H9 (cell line): ENCODE data around the gene ADTRP. TPM values are rescaled to one million over a fixed set of nuclear protein-coding genes. Genes with fewer than 3 reads are reported as not detected.

Experiments
- DNase-seq: peaks from one replicate; pipeline ENCODE4 v3.0.0-alpha.2; 2017
- H2AFZ ChIP-seq: one replicate; pipeline ENCODE4 v1.6.1; 2013; ENCODE audit warnings: mild to moderate bottlenecking, low read length, control low read depth, moderate library complexity
- H2AK5ac ChIP-seq: 2 replicates; pipeline ENCODE4 v1.6.1; 2013; ENCODE audit warnings: low read length, control low read depth, mixed read lengths; ENCODE audit not compliant: insufficient read length
- H2BK120ac ChIP-seq: one replicate; pipeline ENCODE4 v1.6.1; 2013; ENCODE audit warnings: low read depth, mild to moderate bottlenecking, low read length, control low read depth, inconsistent platforms; ENCODE audit not compliant: poor library complexity, severe bottlenecking
- H2BK12ac ChIP-seq: 2 replicates; pipeline ENCODE4 v1.6.1; 2013; ENCODE audit warnings: low read length, control low read depth, mixed read lengths, low read depth; ENCODE audit not compliant: insufficient read length
- H2BK15ac ChIP-seq: 2 replicates; pipeline ENCODE4 v1.6.1; 2013; ENCODE audit warnings: low read depth, low read length, control low read depth
- H2BK20ac ChIP-seq: one replicate; pipeline ENCODE4 v1.6.1; 2013; ENCODE audit warnings: low read depth, mild to moderate bottlenecking, low read length, control low read depth, inconsistent platforms; ENCODE audit not compliant: poor library complexity, severe bottlenecking
- H2BK5ac ChIP-seq: 2 replicates; pipeline ENCODE4 v1.6.1; 2013; ENCODE audit warnings: low read length, control low read depth, mixed read lengths; ENCODE audit not compliant: insufficient read length
- H3K14ac ChIP-seq: 2 replicates; pipeline ENCODE4 v1.6.1; 2013; ENCODE audit warnings: low read length, control low read depth; ENCODE audit not compliant: insufficient read depth
- H3K18ac ChIP-seq: 2 replicates; pipeline ENCODE4 v1.6.1; 2013; ENCODE audit warnings: low read depth, mild to moderate bottlenecking, mixed read lengths, low read length, control low read depth; ENCODE audit not compliant: insufficient read length
- H3K23ac ChIP-seq: 2 replicates; pipeline ENCODE4 v1.6.1; 2013; ENCODE audit warnings: low read length, control low read depth, mixed read lengths, low read depth; ENCODE audit not compliant: insufficient read length
- H3K23me2 ChIP-seq: 2 replicates; pipeline ENCODE4 v1.6.1; 2013; ENCODE audit warnings: low read depth, mild to moderate bottlenecking, mixed read lengths, low read length, control low read depth; ENCODE audit not compliant: insufficient read length, poor library complexity, severe bottlenecking
- H3K27ac ChIP-seq: 2 replicates; pipeline ENCODE4 v1.5.1; 2013; ENCODE audit warnings: low read length, control low read depth, mixed read lengths, low read depth; ENCODE audit not compliant: insufficient read length
- H3K27me3 ChIP-seq: 2 replicates; pipeline ENCODE4 v1.6.1; 2013; ENCODE audit warnings: low read length, control low read depth, inconsistent platforms; ENCODE audit not compliant: insufficient read depth
- H3K4ac ChIP-seq: 2 replicates; pipeline ENCODE4 v1.6.1; 2013; ENCODE audit warnings: low read depth, mild to moderate bottlenecking, control low read depth, inconsistent platforms, low read length, moderate library complexity
- H3K4me1 ChIP-seq: 2 replicates; pipeline ENCODE4 v1.6.1; 2013; ENCODE audit warnings: low read length, control low read depth, inconsistent platforms; ENCODE audit not compliant: insufficient read depth
- H3K4me2 ChIP-seq: 2 replicates; pipeline ENCODE4 v1.6.1; 2013; ENCODE audit warnings: low read length, control low read depth, mixed read lengths; ENCODE audit not compliant: insufficient read length, insufficient read depth
- H3K56ac ChIP-seq: 2 replicates; pipeline ENCODE4 v1.6.1; 2013; ENCODE audit warnings: low read depth, mild to moderate bottlenecking, mixed read lengths, low read length, control low read depth; ENCODE audit not compliant: insufficient read length
- H3K79me1 ChIP-seq: 2 replicates; pipeline ENCODE4 v1.6.1; 2013; ENCODE audit warnings: low read depth, mild to moderate bottlenecking, moderate library complexity, low read length, control low read depth, inconsistent platforms; ENCODE audit not compliant: insufficient read depth, poor library complexity, severe bottlenecking
- H3K79me2 ChIP-seq: 2 replicates; pipeline ENCODE4 v1.6.1; 2013; ENCODE audit warnings: low read length, control low read depth, inconsistent platforms; ENCODE audit not compliant: insufficient read depth
- H3K9ac ChIP-seq: 2 replicates; pipeline ENCODE4 v1.6.1; 2013; ENCODE audit warnings: low read length, control low read depth, mixed read lengths; ENCODE audit not compliant: insufficient read length; ENCODE audit errors: extremely low read depth
- H3K9me3 ChIP-seq: one replicate; pipeline ENCODE4 v1.6.1; 2013; ENCODE audit warnings: low read depth, low read length, inconsistent platforms; ENCODE audit not compliant: control insufficient read depth
- H3T11ph ChIP-seq: one replicate; pipeline ENCODE4 v1.6.1; 2013; ENCODE audit warnings: mild to moderate bottlenecking, low read length, control low read depth, inconsistent platforms
- H4K20me1 ChIP-seq: one replicate; pipeline ENCODE4 v1.6.1; 2013; ENCODE audit not compliant: control insufficient read depth, insufficient read length, insufficient read depth
- H4K5ac ChIP-seq: 2 replicates; pipeline ENCODE4 v1.6.1; 2013; ENCODE audit warnings: low read depth, mild to moderate bottlenecking, mixed read lengths, low read length, control low read depth; ENCODE audit not compliant: insufficient read length
- H4K8ac ChIP-seq: replicated peaks from 2 replicates; pipeline ENCODE4 v1.6.1; 2013; ENCODE audit warnings: low read length, control low read depth, mixed read lengths, low read depth; ENCODE audit not compliant: insufficient read length
- H4K91ac ChIP-seq: 2 replicates; pipeline ENCODE4 v1.6.1; 2013; ENCODE audit warnings: low read depth, mild to moderate bottlenecking, moderate library complexity, mixed read lengths, low read length, control low read depth; ENCODE audit not compliant: insufficient read length
- H3K27ac Mint-ChIP-seq, 3 experiments: 2 replicates in 2 of 3; 3 replicates in 1 of 3; pipeline ENCODE4 v1.8.0; 2020 to 2021; ENCODE audit warnings: mixed read lengths in 3 of 3, mild to moderate bottlenecking in 1 of 3, moderate library complexity in 1 of 3
- H3K27me3 Mint-ChIP-seq: 2 replicates; pipeline ENCODE4 v1.8.0; 2021; ENCODE audit warnings: low read depth, mild to moderate bottlenecking, moderate library complexity, mixed read lengths
- H3K36me3 Mint-ChIP-seq, 3 experiments: 2 replicates in 2 of 3; 3 replicates in 1 of 3; pipeline ENCODE4 v1.8.0; 2020 to 2021; ENCODE audit warnings: low read depth in 3 of 3, mixed read lengths in 3 of 3; ENCODE audit not compliant: insufficient read depth in 1 of 3
- H3K4me1 Mint-ChIP-seq, 2 experiments: 2 replicates each; pipeline ENCODE4 v1.8.0; 2020; ENCODE audit warnings: mixed read lengths in 2 of 2
- H3K4me3 Mint-ChIP-seq, 2 experiments: 2 replicates in 1 of 2; 3 replicates in 1 of 2; pipeline ENCODE4 v1.8.0; 2020 to 2021; ENCODE audit warnings: mild to moderate bottlenecking in 2 of 2, mixed read lengths in 2 of 2, moderate library complexity in 1 of 2
- H3K9me3 Mint-ChIP-seq, 2 experiments: 2 replicates in 1 of 2; 3 replicates in 1 of 2; pipeline ENCODE4 v1.8.0; 2020; ENCODE audit warnings: mild to moderate bottlenecking in 2 of 2, mixed read lengths in 2 of 2, moderate library complexity in 1 of 2
- CTCF ChIP-seq: fragments of 200-600 bp; sonication (generic); conservative IDR thresholded peaks from 3 replicates; pipeline ENCODE4 v1.8.0; 2021; ENCODE audit warnings: antibody characterized with exemption, mild to moderate bottlenecking
- WGBS: extraction: QIAGEN DNeasy Blood & Tissue Kit; methylation state at CpG from one replicate; pipeline ENCODE4 v1.1.7; 2013; ENCODE audit warnings: missing lambda C conversion rate, low lambda C conversion rate, mixed read lengths; ENCODE audit not compliant: insufficient read length; ENCODE audit errors: extremely low coverage; 5-methylcytosine and 5-hydroxymethylcytosine counted together
- total RNA-seq: library from RNA; stranded (reverse); gene quantifications from 2 replicates; pipeline ENCODE4 v1.2.1, GENCODE V29; 2021

ADTRP gene
- total RNA-seq, 1 experiment from 2014 or later: not detected

DNA sequence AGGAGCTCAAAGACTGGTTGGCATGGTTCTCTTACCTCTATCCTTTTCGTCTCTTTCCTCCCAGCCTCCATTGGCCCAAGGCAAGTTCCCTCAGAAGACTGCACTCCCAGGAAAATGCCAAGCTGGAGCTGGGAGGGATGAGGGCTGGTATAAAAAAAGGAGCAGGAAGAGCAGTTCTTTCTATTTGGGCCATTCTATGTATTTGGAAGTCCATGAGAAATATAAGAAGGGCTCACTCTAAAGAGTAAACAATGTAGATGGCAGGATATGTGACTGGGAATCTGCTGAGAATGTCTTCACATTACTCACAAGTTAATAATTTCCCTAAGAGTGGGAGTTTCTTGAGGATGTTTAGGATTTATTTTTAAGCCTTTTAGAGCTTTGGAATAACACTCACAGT lies 36.6 kb upstream of the ADTRP start:
- Histone ChIP-seq H2BK12ac (no peak overlapping the region), H3K18ac (no peak overlapping the region), H4K8ac (no peak overlapping the region), H3K27me3 (no peaks in the 10 kb centered on the region), H2AK5ac (no peak overlapping the region), H2BK5ac (no peak overlapping the region), H4K91ac (no peak overlapping the region), H3K23ac (no peak overlapping the region), H3K4ac (no peak overlapping the region), H3K14ac (no peak overlapping the region), H3K4me1 (no peaks in the 10 kb centered on the region), H3K56ac (no peak overlapping the region), H3T11ph (no peak overlapping the region), H3K4me2 (no peak overlapping the region), H3K9ac (no peak overlapping the region), H3K23me2 (no peaks in the 10 kb centered on the region), H3K79me2 (no peaks in the 10 kb centered on the region), H4K20me1 (no peaks in the 10 kb centered on the region), H3K79me1 (no peaks in the 10 kb centered on the region), H2BK120ac (no peak overlapping the region), H4K5ac (no peak overlapping the region), H2BK15ac (no peak overlapping the region), H2AFZ (no peak overlapping the region), H3K9me3 (no peaks in the 10 kb centered on the region), H3K27ac (no peak overlapping the region), H2BK20ac (no peak overlapping the region)
- H3K27me3 Mint-ChIP-seq: no peaks in the 10 kb centered on the region; the same call in 1 of the 2 replicates
- no CpG with 5 or more reads among the region's 1 CpG for WGBS
- H3K4me3 Mint-ChIP-seq: no peak overlapping the region
- H3K9me3 Mint-ChIP-seq: peaks cover 0 to 4% of the 10 kb centered on the region in 2 experiments; a peak in 2 of 5 replicates
- no peak overlapping the region for H3K27ac Mint-ChIP-seq
- H3K4me1 Mint-ChIP-seq: peaks cover 4 to 7% of the 10 kb centered on the region in 2 experiments; a peak in 3 of 4 replicates
- no peak for DNase-seq
- no peaks in the 10 kb centered on the region; a peak in 2 of 7 replicates for H3K36me3 Mint-ChIP-seq
- no peak for TF ChIP-seq CTCF
